Rectal smooth muscle tissue (tissue), 1 donor: ENCODE data around the gene SETD5.
A peak's percentile ranks its signal among the peaks of the same experiment; 100 is the strongest.

Experiments used
- H3K27ac ChIP-seq: one replicate; pipeline ENCODE4 v1.7.0; 2013; ENCODE audit warnings: low read depth, low read length, inconsistent platforms
- H3K27me3 ChIP-seq: one replicate; pipeline ENCODE4 v1.7.0; 2013; ENCODE audit warnings: low read length; ENCODE audit not compliant: control insufficient read depth, insufficient read depth
- H3K36me3 ChIP-seq: one replicate; pipeline ENCODE4 v1.7.0; 2013; ENCODE audit warnings: low read length; ENCODE audit not compliant: control insufficient read depth, insufficient read depth
- H3K4me1 ChIP-seq: one replicate; pipeline ENCODE4 v1.7.0; 2013; ENCODE audit warnings: low read length; ENCODE audit not compliant: control insufficient read depth, insufficient read depth
- H3K4me3 ChIP-seq: one replicate; pipeline ENCODE4 v1.7.0; 2013; ENCODE audit warnings: low read length
- H3K9ac ChIP-seq: one replicate; pipeline ENCODE4 v1.7.0; 2013; ENCODE audit warnings: low read length

Gene SETD5

GRCh38 chr3:9396301-9396631, 1.1 kb upstream of the SETD5 start:
- Histone ChIP-seq H3K27me3 (no peaks in the 10 kb centered on the region), H3K9ac (peak overlapping the region; percentile 69), H3K4me3 (peak overlapping the region; percentile 85), H3K36me3 (peaks cover 2% of the 10 kb centered on the region), H3K4me1 (peaks cover 37% of the 10 kb centered on the region), H3K27ac (peak overlapping the region; percentile 99)

GRCh38 chr3:9396632-9397331, 633 bp upstream of the SETD5 start:
- peaks cover 40% of the 10 kb centered on the region for H3K4me1 ChIP-seq
- no peaks in the 10 kb centered on the region for H3K27me3 ChIP-seq
- no peaks in the 10 kb centered on the region for H3K36me3 ChIP-seq
- H3K4me3 ChIP-seq = peak overlapping the region; percentile 85
- peak overlapping the region; percentile 99 for H3K27ac ChIP-seq
- peak overlapping the region; percentile 90 for H3K9ac ChIP-seq

- Histone ChIP-seq H3K4me3 (peak overlapping the region; percentile 89), H3K36me3 (no peaks in the 10 kb centered on the region), H3K4me1 (peaks cover 53% of the 10 kb centered on the region), H3K9ac (peak overlapping the region; percentile 95), H3K27me3 (no peaks in the 10 kb centered on the region), H3K27ac (peak overlapping the region; percentile 97)
These were observed 688 bp downstream of the SETD5 start for GRCh38 chr3:9397906-9398699.

GRCh38 chr3:9398700-9399336, 1.4 kb downstream of the SETD5 start:
- Histone ChIP-seq H3K4me3 (peak overlapping the region; percentile 89), H3K36me3 (no peaks in the 10 kb centered on the region), H3K4me1 (peaks cover 60% of the 10 kb centered on the region), H3K27ac (peak overlapping the region; percentile 97), H3K9ac (peak overlapping the region; percentile 95), H3K27me3 (no peaks in the 10 kb centered on the region)

- H3K36me3 ChIP-seq = no peaks in the 10 kb centered on the region
- H3K27ac ChIP-seq = peak overlapping the region; percentile 97
- peaks cover 63% of the 10 kb centered on the region for H3K4me1 ChIP-seq
- peak overlapping the region; percentile 89 for H3K4me3 ChIP-seq
- H3K27me3 ChIP-seq = no peaks in the 10 kb centered on the region
- no peak overlapping the region for H3K9ac ChIP-seq
These were observed 1.9 kb downstream of the SETD5 start for GRCh38 chr3:9399337-9399703.

GRCh38 chr3:9399746-9400145, 2.3 kb downstream of the SETD5 start:
- H3K27ac ChIP-seq = peak overlapping the region; percentile 97
- no peaks in the 10 kb centered on the region for H3K36me3 ChIP-seq
- H3K27me3 ChIP-seq = no peaks in the 10 kb centered on the region
- peak overlapping the region; percentile 27 for H3K9ac ChIP-seq
- peaks cover 63% of the 10 kb centered on the region for H3K4me1 ChIP-seq
- H3K4me3 ChIP-seq = peak overlapping the region; percentile 89

- Histone ChIP-seq H3K27me3 (no peaks in the 10 kb centered on the region), H3K9ac (no peak overlapping the region), H3K4me1 (peaks cover 60% of the 10 kb centered on the region), H3K36me3 (no peaks in the 10 kb centered on the region), H3K27ac (peak overlapping the region; percentile 67), H3K4me3 (peak overlapping the region; percentile 1)
These were observed 3.2 kb downstream of the SETD5 start for GRCh38 chr3:9400616-9401015.

- Histone ChIP-seq H3K36me3 (no peaks in the 10 kb centered on the region), H3K4me3 (no peak overlapping the region), H3K4me1 (peaks cover 60% of the 10 kb centered on the region), H3K27me3 (no peaks in the 10 kb centered on the region), H3K9ac (no peak overlapping the region), H3K27ac (peak overlapping the region; percentile 49)
These were observed 4.6 kb downstream of the SETD5 start for GRCh38 chr3:9401986-9402385.

- no peak overlapping the region for H3K9ac ChIP-seq
- H3K4me3 ChIP-seq = no peak overlapping the region
- H3K4me1 ChIP-seq = peaks cover 60% of the 10 kb centered on the region
- H3K36me3 ChIP-seq = no peaks in the 10 kb centered on the region
- no peaks in the 10 kb centered on the region for H3K27me3 ChIP-seq
- H3K27ac ChIP-seq = peak overlapping the region; percentile 49
These were observed 5.2 kb downstream of the SETD5 start for GRCh38 chr3:9402410-9403228.

GRCh38 chr3:9403463-9403862, 6.0 kb downstream of the SETD5 start:
- Histone ChIP-seq H3K27ac (peak overlapping the region; percentile 48), H3K4me3 (no peak overlapping the region), H3K36me3 (no peaks in the 10 kb centered on the region), H3K9ac (no peak overlapping the region), H3K4me1 (peaks cover 62% of the 10 kb centered on the region), H3K27me3 (no peaks in the 10 kb centered on the region)

GRCh38 chr3:9404680-9405079, 7.3 kb downstream of the SETD5 start:
- H3K27me3 ChIP-seq = no peaks in the 10 kb centered on the region
- H3K4me1 ChIP-seq = peaks cover 54% of the 10 kb centered on the region
- no peaks in the 10 kb centered on the region for H3K36me3 ChIP-seq
- no peak overlapping the region for H3K27ac ChIP-seq
- no peak overlapping the region for H3K4me3 ChIP-seq
- no peak overlapping the region for H3K9ac ChIP-seq

- Histone ChIP-seq H3K36me3 (no peaks in the 10 kb centered on the region), H3K4me3 (no peak overlapping the region), H3K27ac (no peak overlapping the region), H3K27me3 (no peaks in the 10 kb centered on the region), H3K4me1 (peaks cover 46% of the 10 kb centered on the region), H3K9ac (no peak overlapping the region)
These were observed 8.3 kb downstream of the SETD5 start for GRCh38 chr3:9405756-9406155.
